GM12872 (cell line): Measurements from ENCODE around the gene SNRNP35.
A peak's percentile ranks its signal among the peaks of the same experiment; 100 is the strongest.

ENCODE experiments used
- CTCF ChIP-seq: IDR thresholded peaks from 3 replicates; pipeline ENCODE4 v1.5.1; 2011; ENCODE audit warnings: low read depth, mild to moderate bottlenecking, low read length, moderate library complexity; ENCODE audit not compliant: insufficient read depth

The SNRNP35 gene

GRCh38 chr12:123449249-123449733 lies 8.6 kb upstream of the SNRNP35 start:
- no peak for TF ChIP-seq CTCF

- no peak for TF ChIP-seq CTCF
These were observed 8.1 kb upstream of the SNRNP35 start for GRCh38 chr12:123449856-123450255.

- no peak for TF ChIP-seq CTCF
These were observed 7.3 kb upstream of the SNRNP35 start for GRCh38 chr12:123450636-123451035.

- no peak for TF ChIP-seq CTCF
These were observed 4.8 kb upstream of the SNRNP35 start for GRCh38 chr12:123453165-123453564.

- no peak for TF ChIP-seq CTCF
These were observed 7.1 kb downstream of the SNRNP35 start for GRCh38 chr12:123465084-123465483.

GRCh38 chr12:123468786-123469185 lies 10.8 kb downstream of the SNRNP35 start:
- peak; percentile 56 for TF ChIP-seq CTCF

GRCh38 chr12:123469978-123470377 lies 12.0 kb downstream of the SNRNP35 start:
- no peak for TF ChIP-seq CTCF

- no peak for TF ChIP-seq CTCF
These were observed 13.6 kb downstream of the SNRNP35 start for GRCh38 chr12:123471374-123472068.
